ENCODE data around the gene CACNB2.
A peak's percentile ranks its signal among the peaks of the same experiment; 100 is the strongest.

CACNB2 gene

DNA sequence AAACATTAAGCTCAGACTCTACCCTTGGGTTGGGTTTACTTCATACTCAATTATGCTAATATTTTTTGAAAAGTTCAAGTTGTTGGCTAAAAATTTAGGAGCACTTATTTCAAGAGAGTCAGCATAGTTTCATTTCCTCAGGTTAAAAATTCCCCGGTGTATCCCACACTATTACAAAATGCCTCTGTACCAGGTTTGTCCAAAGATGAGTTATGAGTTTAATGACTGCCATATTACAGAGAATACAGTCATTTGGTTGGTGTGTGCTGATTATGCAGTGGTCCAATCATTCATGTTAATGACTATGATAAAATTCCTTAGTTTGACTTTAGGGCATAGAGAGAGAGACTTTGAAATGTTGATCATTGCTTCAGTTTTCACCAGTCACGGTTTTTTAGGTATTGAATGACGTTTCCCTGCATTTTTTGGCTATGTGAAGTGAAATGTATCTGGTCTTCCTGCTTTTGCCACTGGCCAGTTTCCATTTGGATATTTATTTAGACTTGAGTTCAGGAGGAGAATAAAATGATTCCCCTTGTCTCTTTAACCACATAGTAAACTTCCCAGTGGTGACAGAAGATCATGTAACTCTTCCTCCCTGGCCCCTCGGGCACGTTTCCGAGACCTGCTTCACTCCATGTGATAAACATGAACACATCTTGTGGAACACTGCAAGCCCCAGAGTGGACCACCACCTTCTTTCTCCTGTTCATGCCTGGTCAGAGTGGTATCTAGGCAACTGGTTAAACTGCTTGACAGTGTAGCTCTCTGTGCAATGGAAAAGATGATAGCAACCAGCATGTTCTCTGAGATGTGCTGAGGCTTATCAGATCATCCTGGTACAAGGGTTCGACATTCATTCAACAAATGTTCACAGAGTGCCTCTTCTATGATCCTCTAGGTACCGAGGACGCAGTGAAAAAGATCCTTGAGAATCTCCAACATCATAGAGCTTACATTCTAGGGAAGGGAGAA is 153.6 kb downstream of the CACNB2 start:
- DNase-seq (ENCODE audit: low read depth) = no peak

DNA sequence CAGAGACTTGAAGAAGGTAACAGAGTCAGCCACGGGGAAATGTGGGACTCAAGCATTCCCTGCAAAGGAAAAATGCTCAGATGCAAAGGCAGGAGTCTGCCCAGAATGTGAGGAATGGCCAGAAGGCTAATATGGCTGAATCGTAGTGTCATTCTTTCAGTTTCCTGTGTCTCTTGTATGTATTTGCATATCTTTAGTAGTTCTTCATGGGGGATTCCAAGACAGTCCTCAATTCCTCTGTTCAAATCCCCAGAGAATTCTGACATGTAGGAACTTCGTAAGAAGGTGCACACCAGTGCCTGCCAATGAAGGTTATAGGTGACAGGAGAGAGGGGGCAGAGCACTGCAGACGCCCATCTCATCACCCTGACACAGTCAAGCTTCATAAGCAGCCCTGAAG is 154.4 kb downstream of the CACNB2 start:
- no peak for DNase-seq (ENCODE audit: low read depth)

DNA sequence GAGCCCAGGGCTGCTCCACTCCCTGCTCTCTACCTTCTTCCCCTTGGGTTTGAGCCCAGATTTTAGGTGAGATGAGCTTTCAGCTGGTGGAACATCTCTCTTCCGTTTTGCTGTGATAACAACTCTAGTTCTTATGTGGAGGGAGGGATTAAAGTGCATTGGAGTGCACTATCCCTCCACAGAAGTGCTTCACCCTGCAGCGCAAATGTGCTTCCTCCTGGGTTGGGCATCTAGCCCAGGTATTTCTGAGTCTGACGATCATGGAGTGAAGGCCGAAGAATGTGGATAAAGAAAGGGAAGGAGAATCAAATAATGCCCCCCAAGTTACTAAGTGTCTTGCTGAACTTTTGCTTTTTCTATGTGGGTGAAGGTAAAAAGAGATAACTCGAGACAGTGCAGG is 157.4 kb downstream of the CACNB2 start:
- DNase-seq (ENCODE audit: low read depth) = no peak

DNA sequence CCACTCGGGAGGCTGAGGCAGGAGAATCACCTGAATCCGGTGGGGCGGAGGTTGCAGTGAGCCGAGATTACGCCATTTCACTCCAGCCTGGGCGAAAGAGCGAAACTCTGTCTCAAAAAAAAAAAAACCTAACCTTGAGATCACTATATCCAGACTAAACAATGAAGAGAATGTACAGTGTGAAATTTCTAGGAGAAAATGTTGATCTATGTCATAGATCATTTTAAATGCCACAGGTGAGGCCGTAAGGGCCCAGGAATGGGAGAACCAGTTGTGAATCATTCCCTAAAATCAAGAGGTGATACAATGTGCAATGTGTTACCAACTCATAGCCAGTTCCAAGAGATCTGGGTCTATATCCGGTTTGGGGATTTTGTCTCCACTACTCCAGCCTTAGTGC is 158.0 kb downstream of the CACNB2 start:
- no peak for DNase-seq (ENCODE audit: low read depth)

DNA sequence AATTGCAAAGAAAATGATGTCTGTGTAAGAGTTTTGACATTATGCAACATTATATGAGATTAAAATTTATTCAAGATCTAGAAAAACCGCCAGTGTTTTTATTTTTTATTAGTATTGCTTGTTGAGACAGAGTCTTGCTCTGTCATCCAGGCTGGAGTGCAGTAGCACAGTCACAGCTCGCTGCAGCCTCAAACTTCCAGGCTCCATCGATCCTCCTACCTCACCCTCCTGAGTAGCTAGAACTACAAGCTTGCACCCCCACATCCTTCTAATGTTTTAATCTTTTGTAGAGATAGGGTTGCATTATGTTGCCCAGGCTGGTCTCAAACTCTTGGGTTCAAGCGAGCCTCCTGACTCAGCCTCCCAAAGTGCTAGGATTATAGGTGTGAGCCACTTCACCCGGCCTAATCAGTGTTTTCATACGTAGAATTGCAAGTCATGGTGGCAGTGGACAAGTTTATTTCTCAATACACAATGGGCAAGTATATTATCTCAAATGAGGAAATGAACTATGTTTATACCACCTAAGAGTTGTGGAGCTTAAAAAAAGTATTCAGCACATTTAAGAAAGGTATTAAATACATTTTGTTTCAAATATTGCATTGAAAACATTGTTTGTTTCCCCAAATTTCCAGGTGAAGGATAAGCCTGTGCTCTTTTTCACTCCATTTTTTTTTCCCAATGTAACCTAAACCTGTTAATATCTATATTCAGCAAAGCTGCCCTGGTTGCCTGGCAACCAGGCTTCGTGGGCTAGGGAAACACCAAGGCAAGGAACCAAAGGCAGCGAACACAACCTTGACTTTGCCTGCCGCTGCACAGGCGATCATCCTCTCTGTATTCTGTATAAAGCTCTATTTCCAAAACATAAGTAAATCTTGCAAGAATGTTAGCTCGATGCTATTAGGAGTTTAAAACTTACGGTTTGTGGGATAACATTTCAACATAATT is 163.9 kb downstream of the CACNB2 start:
- DNase-seq (ENCODE audit: low read depth) = no peak

DNA sequence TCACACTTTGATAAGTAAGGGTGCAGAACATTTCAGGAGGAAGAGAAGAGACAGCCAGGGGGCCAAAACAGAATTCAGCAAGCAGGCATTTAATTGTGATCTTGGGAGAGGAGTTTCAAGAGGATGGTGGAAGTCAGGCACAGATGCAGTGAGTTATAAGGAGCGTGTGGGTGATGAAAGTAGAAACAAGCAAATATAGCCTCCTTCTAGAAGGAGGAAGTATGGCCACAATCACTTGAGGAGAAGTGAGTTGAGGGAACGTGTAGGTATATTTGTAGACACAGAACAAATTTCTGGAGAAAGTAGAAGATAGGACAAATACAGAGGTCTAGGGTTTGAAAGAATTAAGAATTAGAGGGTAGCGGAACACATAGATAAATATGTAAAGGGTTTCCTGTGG is 165.8 kb downstream of the CACNB2 start:
- DNase-seq (ENCODE audit: low read depth) = no peak

DNA sequence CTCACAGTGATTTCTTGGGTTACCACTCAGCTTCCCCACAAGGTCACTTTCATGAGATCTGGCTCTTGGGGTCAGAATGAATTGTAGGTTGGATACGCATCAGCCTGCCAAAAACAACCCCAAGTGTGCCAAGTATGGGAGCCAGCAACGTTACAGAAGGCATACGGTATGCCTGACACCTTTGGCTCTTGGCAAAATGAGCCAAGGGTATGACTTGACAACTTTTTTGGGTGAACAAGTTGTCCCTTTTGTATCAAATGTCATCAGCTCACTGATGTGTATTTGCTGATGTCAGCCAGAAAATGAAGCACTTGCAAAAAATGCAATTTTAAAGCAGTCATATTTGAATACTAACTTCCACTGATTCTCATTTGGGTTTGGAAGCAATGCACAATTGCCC is 168.4 kb downstream of the CACNB2 start:
- DNase-seq (ENCODE audit: low read depth) = no peak

DNA sequence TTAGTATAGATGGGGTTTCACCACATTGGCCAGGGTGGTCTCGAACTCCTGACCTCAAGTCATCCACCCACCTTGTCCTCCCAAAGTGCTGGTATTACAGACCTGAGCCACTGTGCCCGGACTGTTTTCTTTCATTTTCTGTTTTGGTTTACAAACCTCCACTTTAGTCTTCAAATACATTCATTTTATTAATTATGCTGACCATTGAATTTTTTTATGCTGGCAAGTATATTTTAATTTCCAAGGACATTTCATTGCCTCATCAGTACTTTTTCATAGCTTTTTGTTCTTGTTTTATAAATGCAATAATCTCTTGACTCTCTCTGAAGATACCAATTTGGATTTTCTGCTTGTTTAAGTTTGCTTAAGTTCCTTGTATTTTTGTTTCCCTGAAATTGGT is 170.5 kb downstream of the CACNB2 start:
- no peak for DNase-seq (ENCODE audit: low read depth)

DNA sequence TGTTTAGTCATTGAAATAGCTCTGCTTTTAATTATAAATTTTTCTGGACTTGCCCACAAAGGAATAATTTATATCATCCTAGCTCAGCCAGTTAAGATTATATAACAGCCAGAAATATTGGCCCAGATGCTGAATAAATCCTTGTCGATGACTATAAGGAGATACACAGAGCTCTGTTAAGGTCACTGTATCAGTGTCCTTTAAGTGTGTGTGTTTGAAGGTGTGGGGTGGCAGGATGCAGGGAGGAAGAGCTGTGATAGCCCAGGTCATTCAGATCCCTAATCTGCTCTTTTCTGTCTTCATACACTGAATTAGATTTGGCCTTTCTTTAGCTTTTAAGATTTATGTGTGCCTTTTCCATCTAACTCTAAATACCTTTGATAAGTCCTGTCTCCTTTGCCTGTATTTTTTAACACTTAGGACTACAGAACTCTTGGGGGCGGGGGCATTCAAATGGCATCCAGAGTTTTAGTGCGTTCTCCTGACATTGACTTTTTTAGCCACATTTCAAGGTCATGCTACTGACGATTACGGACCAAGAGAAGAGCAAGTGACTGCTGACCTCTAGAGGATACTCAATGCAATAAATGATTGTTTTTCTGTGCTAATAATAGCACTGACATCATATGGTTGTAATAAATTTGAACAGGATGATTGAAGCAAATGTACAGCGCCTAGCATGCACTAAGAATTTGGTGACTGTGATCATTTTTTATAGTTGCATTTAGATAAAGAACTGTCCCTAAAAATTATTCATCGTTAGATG is 172.3 kb downstream of the CACNB2 start:
- DNase-seq (ENCODE audit: low read depth) = peak; percentile 65

DNA sequence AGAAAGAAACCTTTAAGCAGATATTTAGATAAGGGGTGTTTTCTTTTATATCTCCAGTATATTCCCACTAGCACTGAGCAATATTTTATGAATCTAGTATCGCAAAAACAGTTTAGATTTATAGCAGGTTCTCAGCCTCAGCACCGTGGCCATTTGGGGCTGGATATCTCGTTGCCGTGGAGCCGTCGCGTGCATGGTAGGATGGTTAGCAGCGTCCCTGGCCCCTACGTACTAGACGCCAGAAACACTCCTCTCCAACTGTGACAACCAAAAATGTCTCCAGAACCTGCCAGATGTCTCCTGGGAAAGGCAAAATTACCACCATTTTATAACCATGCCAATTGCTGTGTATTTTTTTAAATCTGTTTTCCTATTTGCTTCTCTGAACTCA is 172.9 kb downstream of the CACNB2 start:
- no peak for DNase-seq (ENCODE audit: low read depth)

DNA sequence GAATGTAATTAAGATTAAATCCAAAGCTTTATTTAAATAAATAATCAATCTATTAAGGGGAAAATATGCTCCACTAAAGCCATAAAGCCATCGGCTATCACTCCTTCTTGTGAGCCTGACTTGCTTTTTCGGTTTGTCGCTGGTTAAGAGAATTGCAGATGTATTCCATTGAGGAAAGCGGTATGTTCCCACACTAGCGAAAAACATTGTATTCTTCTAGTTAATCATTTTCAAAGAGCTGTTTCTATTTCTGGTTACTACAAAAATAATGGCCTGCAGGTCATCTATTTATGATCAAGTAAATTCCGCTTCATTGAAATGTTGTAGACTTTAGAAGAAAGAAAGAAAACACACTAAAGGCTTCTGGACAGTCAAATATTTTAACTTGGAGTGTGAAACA is 173.4 kb downstream of the CACNB2 start:
- DNase-seq (ENCODE audit: low read depth) = no peak

DNA sequence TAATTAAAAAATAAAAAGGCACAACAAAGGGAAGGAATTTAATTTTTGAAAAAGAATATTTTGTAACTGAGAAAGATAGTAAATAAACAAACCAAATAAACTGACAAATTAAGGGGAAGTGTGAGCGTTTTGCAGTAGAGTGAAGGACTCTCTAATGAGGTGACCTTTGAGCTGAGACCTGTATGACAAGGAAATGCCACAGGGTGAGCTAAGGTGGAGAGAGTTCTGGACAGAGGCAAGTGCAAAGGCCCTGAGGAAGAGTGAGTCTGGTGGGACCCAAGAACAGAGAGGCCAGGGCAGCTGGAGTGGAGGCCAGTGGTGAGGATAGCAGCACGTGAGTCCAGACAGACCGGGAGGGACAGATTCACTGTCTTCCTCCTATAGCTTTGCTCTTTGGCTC is 179.4 kb downstream of the CACNB2 start:
- no peak for DNase-seq (ENCODE audit: low read depth)

DNA sequence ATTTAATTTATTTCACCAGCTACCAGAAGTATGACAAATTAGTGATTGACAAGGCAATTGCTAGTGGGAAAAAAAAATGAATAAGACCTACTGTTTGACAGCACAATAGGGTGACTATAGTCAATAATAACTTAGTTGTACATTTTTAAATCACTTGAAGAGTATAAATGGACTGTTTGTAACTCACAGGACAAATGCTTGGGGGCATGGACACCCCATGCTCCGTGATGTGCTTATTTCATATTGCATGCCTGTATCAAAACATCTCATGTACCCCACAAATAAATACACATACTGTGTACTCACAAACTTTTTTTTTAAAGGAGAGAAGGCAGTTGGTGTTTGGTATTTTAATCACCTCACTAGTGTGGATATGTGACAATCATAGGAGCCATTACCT is 181.1 kb downstream of the CACNB2 start:
- no peak for DNase-seq (ENCODE audit: low read depth)

DNA sequence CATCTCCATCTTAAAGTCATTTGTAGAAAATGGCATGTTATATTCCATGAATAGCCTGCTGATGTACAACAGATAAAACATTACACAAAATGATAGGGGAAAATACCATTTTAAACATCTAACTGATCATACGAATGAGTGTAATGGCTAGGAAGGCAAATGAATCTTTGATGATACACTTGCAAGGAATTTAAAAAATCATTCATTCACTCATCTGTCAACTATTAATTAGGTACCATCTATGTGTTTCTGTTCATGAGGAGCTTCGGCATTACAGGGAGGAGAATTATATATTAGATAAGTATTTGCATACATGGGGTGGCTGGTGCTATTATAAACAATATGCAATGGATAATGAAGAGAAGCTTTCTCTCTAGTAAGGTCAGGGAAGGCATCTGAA is 183.7 kb downstream of the CACNB2 start:
- no peak for DNase-seq (ENCODE audit: low read depth)

DNA sequence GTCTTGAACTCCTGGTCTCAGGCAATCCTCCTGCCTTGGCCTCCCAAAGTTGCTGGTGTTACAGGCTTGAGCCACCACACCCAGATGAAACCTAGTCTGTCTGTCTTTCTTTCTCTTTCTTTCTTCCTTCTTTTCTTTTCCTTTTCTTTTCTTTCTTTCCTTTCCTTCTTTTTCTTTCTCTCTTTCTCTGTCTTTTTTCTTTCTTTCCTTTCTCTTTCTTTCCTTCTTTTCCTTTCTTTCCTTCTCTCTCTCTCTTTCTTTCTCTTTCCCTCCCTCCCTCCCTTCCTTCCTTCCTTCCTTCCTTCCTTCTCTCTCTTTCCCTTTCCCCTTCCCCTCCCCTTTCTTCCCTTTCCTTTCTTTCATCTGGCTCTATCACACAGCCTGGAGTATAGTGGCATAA is 185.2 kb downstream of the CACNB2 start:
- DNase-seq (ENCODE audit: low read depth) = no peak

DNA sequence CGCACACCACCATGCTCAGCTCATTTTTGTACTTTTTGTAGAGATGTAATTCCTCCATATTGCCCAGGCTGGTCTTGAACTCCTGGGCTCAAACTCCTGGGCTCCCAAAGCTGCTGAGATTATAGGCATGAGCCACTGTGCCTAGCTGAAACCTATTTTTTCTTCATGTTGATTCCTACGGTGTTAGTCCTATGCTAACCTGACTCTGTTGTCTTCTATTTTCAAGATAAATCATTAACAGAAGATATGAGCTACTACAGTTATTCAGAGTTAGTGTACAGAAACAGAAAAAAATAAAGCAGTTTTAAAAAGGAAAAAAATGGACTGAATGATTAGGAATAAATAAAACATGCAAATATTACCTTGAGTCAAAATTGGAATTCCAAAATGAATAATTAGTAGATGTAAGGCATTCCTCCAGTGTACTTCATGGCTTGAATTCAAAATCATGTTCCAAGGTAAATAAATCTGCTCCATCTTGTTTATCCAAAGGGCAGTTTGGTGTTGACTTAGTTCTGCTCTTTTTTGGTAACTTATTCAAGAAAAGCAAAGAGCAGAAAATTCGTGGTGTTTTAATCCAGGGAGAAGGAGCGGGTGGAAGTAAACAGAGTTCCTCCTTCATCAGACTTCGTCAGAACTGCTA is 185.8 kb downstream of the CACNB2 start:
- no peak for DNase-seq (ENCODE audit: low read depth)

DNA sequence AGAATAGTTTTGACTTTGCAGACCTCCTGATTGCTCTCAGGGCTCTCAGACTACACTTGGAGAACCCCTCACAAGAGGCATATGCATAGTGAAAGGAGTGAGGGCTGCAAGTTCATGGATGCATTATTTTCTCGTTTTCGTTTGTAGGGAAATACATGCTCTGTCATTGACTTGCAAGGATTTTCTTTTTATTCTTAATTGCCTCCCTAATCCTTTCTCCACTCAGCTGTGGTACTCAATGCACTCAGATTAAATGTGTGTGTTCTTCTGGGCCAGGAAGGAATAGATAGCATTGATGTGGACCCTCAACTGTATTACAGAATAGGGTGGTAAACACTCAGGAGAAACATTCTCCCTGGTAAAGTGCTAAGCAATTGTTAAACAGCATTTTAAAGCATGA is 188.7 kb downstream of the CACNB2 start:
- DNase-seq (ENCODE audit: low read depth) = no peak

DNA sequence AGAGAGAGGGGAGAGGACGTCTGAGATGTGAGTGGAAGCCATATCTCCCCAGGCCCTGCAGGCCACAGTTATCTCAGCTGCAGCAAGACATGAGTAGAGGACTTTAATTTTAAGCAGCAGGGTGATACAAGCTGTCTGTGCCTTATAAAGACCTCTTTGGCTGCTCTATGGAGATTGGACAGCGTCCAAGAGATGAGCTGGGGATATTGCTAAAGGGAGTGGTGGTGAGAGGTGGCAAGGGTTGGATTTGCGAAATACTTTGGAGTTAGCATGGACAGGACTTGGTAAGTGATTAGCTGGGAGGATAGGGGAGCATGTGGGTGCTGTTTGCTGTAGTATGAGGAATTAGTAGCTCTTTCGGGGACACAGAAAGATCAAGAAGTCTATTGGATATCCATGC is 191.8 kb downstream of the CACNB2 start:
- peak; percentile 19 for DNase-seq (ENCODE audit: low read depth)

DNA sequence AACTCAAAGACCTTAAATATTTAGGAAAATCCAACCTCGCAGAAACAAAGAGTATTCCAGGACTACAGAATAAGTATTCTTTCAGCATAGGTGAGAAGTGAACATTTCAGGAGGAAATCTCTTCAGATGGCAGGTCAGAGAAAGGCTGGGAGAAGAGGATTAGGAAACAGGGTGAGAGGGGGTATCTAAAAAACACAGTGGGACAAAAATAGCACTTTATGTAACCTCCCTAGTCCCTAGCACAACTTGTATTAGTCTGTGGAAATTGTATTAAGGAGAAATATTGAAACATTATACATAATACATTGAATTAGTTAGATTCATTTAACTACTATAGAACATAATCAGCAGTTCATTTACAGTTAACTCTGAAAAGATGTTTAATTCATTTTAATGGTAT is 192.3 kb downstream of the CACNB2 start:
- DNase-seq (ENCODE audit: low read depth) = no peak

DNA sequence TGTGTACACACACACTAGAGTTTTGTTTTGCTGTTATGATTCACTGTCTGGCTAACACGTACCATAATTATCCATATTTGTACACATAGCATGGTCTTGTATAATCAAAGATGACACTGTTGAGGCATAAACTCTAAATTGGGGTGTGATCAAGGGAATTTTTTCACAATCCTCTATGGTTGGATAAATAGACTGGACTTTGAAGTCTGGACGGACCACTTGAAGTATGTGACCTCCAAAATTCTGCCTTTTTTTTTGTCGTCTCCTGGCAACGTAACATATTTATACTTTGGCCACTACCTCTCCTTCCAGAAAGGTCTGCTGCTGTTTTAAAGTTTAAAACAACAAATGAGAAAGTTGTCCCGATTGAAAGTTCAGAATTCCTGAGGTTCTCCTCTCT is 193.4 kb downstream of the CACNB2 start:
- DNase-seq (ENCODE audit: low read depth) = no peak

DNA sequence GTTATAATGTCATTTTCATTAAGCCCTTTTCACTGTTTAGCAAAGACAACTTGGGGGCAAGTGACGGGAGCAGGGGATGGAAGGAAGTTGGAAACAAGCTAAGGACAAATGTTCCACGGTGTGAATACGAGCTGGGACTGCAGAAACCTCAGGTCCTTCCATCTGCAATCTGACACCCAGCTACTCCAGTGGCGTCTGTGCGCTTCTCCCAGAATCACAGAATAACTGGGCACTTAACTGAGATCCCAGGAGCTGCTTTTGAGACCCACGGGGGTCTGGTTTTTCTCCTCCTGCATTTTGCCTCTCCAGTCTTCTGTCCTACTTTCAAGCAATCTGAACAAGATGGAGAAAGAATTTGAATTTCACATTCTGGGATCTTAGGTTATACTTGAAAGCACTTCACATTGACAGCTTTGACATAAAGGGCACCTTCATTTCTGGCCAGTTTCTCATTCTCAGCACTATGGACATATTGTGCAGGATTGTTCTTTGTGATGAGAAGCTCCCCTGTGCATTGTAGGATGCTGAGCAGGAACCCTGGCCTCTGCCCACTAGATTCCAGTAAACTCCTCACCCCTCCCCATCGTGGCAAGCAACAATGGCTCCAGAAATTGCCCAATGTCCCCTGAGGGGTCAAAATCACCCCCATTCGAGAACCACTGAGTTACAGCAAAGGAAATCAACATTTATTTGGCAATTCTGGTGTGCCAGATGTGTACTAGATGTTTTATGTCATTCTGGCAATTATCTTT is 194.1 kb downstream of the CACNB2 start:
- no peak for DNase-seq (ENCODE audit: low read depth)

Measured in iris pigment epithelial cell (primary cell).